OCI-LY7 (cell line): ENCODE measurements around the gene RSPH9. TPM values are rescaled to one million over a fixed set of nuclear protein-coding genes. Genes with fewer than 3 reads are reported as not detected.

Source experiments
- BruUV-seq: library from RNA; stranded (reverse); fragments of 400-500 nt; replicated peaks from 2 replicates; lab custom pipeline; 2021; lab: Mats Ljungman, UMichigan
- CTCF ChIA-PET: fragments of 300-600 bp; sonication (Branson Sonifier 250); formaldehyde crosslinking; loops from one replicate; lab custom pipeline; 2022; ENCODE audit warnings: antibody characterized with exemption; ENCODE audit not compliant: unreplicated experiment; lab: Charles Lee
- POLR2A ChIA-PET: fragments of 300-600 bp; sonication (Branson Sonifier 250); formaldehyde crosslinking; loops from one replicate; lab custom pipeline; 2022; ENCODE audit warnings: antibody characterized with exemption; lab: Charles Lee
- DNase-seq: peaks from one replicate; pipeline ENCODE4 v3.0.0-alpha.2; 2015; ENCODE audit warnings: low spot score
- H2AFZ ChIP-seq: fragments of 200-600 bp; sonication (generic), shearing (Covaris generic); 2 replicates; pipeline ENCODE4 v1.6.1; 2014; ENCODE audit warnings: mild to moderate bottlenecking, antibody characterized with exemption, low read length, moderate library complexity
- H3K27ac ChIP-seq: fragments of 200-600 bp; sonication (generic); 2 replicates; pipeline ENCODE4 v1.5.1; 2014; ENCODE audit warnings: mixed run types, low read depth, mild to moderate bottlenecking, moderate library complexity, low read length, inconsistent platforms; ENCODE audit not compliant: poor library complexity, severe bottlenecking
- H3K36me3 ChIP-seq: fragments of 200-600 bp; sonication (generic); 2 replicates; pipeline ENCODE4 v1.6.1; 2014; ENCODE audit warnings: mild to moderate bottlenecking, antibody characterized with exemption, low read length, moderate library complexity, mixed read lengths; ENCODE audit not compliant: insufficient read depth
- H3K4me1 ChIP-seq: fragments of 200-600 bp; sonication (generic); 2 replicates; pipeline ENCODE4 v1.5.1; 2014; ENCODE audit warnings: mild to moderate bottlenecking, low read length; ENCODE audit not compliant: insufficient read depth, poor library complexity, severe bottlenecking
- H3K4me2 ChIP-seq: fragments of 200-600 bp; sonication (generic); 2 replicates; pipeline ENCODE4 v1.6.1; 2014; ENCODE audit warnings: mild to moderate bottlenecking, low read length
- H3K4me3 ChIP-seq: fragments of 200-600 bp; sonication (generic); 2 replicates; pipeline ENCODE4 v1.5.1; 2014; ENCODE audit warnings: mild to moderate bottlenecking, low read depth, low read length; ENCODE audit not compliant: poor library complexity, severe bottlenecking
- H3K79me2 ChIP-seq: fragments of 200-600 bp; sonication (generic); 2 replicates; pipeline ENCODE4 v1.6.1; 2016; ENCODE audit warnings: low read depth, mild to moderate bottlenecking, low read length, moderate library complexity, mixed read lengths; ENCODE audit not compliant: insufficient read depth
- H3K9me2 ChIP-seq: fragments of 200-600 bp; sonication (generic); 2 replicates; pipeline ENCODE4 v1.6.1; 2016; ENCODE audit warnings: mild to moderate bottlenecking, low read length, mixed read lengths; ENCODE audit not compliant: insufficient read depth
- H3K9me3 ChIP-seq: fragments of 200-600 bp; sonication (generic); 2 replicates; pipeline ENCODE4 v1.6.1; 2014; ENCODE audit warnings: mild to moderate bottlenecking, mixed run types, low read length, mixed read lengths
- H4K20me1 ChIP-seq: fragments of 200-600 bp; sonication (generic); 2 replicates; pipeline ENCODE4 v1.6.1; 2014; ENCODE audit warnings: mild to moderate bottlenecking, antibody characterized with exemption, low read length, moderate library complexity, mixed read lengths; ENCODE audit not compliant: insufficient read depth
- EZH2phosphoT487 ChIP-seq: fragments of 200-600 bp; sonication (generic); IDR thresholded peaks from 2 replicates; pipeline ENCODE4 v1.6.1; 2018; ENCODE audit warnings: low read depth, borderline replicate concordance, mild to moderate bottlenecking, mixed run types, antibody characterized with exemption, low read length, moderate library complexity, mixed read lengths
- intact Hi-C: fragments of 100-400 bp; cut with micrococcal nuclease; formaldehyde crosslinking; loops from one replicate; pipeline ENCODE4 v1.10.0; 2022; ENCODE audit not compliant: unreplicated experiment
- total RNA-seq, 2 experiments: library from RNA; depleted of rRNA in 1 of 2; stranded (reverse); fragments of >200 nt in 1 of 2; shearing (Covaris generic) in 1 of 2; gene quantifications; 2 replicates each; pipeline ENCODE4 v1.2.3, GENCODE V29; 2014 to 2022
- TF ChIP-seq, protein P1 (sequence below): fragments of 200-600 bp; sonication (generic); conservative IDR thresholded peaks from 2 replicates; pipeline ENCODE4 v1.5.1; 2014; ENCODE audit warnings: mild to moderate bottlenecking, antibody characterized with exemption, low read length, moderate library complexity, mixed read lengths

Gene RSPH9
- total RNA-seq, 2 experiments from 2014 or later: 0.28 TPM; not detected in 1

DNA sequence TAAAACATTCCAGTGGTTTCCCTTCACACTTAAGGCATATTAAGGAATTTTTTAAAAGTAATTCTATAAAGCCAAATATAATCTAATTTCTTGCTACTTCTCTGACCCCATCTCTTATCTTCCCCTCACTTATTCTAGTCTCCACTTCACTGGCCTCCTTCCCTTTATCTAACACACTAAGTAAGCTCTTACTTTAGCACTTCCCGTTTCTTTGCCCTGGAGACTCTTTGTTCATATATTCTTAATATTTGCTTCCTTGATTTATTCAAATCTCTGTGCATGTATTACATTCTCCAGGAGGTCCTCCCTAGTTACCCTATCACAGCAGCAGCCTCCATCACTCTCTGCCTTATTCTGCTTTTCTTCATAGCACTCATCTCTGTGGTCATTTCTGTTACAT, 36.0 kb upstream of the RSPH9 start:
- TF ChIP-seq EZH2phosphoT487: no peak
- TF ChIP-seq, protein P1, sequence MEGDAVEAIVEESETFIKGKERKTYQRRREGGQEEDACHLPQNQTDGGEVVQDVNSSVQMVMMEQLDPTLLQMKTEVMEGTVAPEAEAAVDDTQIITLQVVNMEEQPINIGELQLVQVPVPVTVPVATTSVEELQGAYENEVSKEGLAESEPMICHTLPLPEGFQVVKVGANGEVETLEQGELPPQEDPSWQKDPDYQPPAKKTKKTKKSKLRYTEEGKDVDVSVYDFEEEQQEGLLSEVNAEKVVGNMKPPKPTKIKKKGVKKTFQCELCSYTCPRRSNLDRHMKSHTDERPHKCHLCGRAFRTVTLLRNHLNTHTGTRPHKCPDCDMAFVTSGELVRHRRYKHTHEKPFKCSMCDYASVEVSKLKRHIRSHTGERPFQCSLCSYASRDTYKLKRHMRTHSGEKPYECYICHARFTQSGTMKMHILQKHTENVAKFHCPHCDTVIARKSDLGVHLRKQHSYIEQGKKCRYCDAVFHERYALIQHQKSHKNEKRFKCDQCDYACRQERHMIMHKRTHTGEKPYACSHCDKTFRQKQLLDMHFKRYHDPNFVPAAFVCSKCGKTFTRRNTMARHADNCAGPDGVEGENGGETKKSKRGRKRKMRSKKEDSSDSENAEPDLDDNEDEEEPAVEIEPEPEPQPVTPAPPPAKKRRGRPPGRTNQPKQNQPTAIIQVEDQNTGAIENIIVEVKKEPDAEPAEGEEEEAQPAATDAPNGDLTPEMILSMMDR: no peak
- no peak for DNase-seq
- Histone ChIP-seq H3K4me1 (peaks cover 11% of the 10 kb centered on the region), H4K20me1 (no peaks in the 10 kb centered on the region), H3K4me3 (no peak overlapping the region), H3K9me3 (no peaks in the 10 kb centered on the region), H3K4me2 (peak overlapping the region; percentile 3; the same call in 1 of the 2 replicates), H3K27ac (no peak overlapping the region), H2AFZ (no peak overlapping the region), H3K9me2 (no peaks in the 10 kb centered on the region), H3K79me2 (no peaks in the 10 kb centered on the region), H3K36me3 (peaks cover 98% of the 10 kb centered on the region)
- intact Hi-C loops: loop anchor here (10.0 kb wide), 1 partner anchor 64 kb away; no protein-coding TSS in a partner anchor
- ChIA-PET POLR2A (no interaction called here), CTCF (no interaction called here)
- BruUV-seq: no TSS peak

DNA sequence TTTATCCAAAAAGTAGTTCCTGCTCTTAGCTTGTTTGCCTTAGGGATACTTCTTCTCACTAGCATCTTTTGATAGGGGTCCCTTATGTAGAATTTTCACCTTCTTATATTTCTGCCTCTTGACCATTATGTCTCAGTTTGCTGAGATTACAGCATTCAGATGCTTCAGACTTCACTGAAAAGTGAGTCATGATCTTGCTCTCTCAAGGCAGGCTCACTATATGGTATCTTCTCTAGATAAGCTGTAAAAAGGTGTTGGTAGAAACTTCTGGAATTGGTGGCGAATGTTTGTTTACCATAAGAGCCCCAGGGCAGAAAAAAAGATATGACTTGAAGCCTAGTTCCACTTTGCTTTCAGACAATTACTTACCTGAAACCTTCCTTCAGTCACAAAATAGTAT, 35.4 kb upstream of the RSPH9 start:
- H3K4me1 ChIP-seq: peaks cover 11% of the 10 kb centered on the region
- BruUV-seq: no TSS peak
- DNase-seq: no peak
- H4K20me1 ChIP-seq: no peaks in the 10 kb centered on the region
- ChIA-PET CTCF (no interaction called here), POLR2A (interaction anchor here (0.7 kb wide), 1 partner anchor 15 kb away, joined by 3 read pairs; no protein-coding TSS in a partner anchor)
- no peaks in the 10 kb centered on the region for H3K9me2 ChIP-seq
- H3K4me3 ChIP-seq: no peak overlapping the region
- no peak overlapping the region for H3K4me2 ChIP-seq
- intact Hi-C loops: loop anchor here (10.0 kb wide), 1 partner anchor 65 kb away; no protein-coding TSS in a partner anchor
- TF ChIP-seq EZH2phosphoT487: no peak
- TF ChIP-seq, protein P1: no peak
- H2AFZ ChIP-seq: no peak overlapping the region
- peaks cover 98% of the 10 kb centered on the region for H3K36me3 ChIP-seq
- no peaks in the 10 kb centered on the region for H3K79me2 ChIP-seq
- H3K9me3 ChIP-seq: no peaks in the 10 kb centered on the region
- no peak overlapping the region for H3K27ac ChIP-seq

DNA sequence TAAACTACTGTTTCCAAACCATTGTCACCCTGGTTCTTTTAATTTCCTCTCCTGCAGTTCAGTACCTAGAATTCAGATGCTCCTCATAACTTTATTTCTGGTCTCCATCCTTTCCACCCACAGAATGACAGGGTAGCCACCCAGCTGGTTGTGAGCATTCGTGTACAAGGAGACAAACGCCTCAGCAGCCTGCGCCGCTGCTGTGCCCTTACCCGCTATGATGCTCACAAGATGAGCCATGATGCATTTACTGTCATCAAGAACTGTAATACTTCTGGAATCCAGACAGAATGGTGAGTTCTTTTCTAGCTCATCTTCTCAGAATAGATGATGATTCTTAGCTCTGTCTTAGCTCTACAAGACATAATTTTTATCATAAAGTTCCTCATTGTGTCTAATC, 34.4 kb upstream of the RSPH9 start:
- no peaks in the 10 kb centered on the region for H4K20me1 ChIP-seq
- peaks cover 98% of the 10 kb centered on the region for H3K36me3 ChIP-seq
- no TSS peak for BruUV-seq
- no peak for DNase-seq
- no peak overlapping the region for H3K4me2 ChIP-seq
- ChIA-PET POLR2A (interaction anchor here (0.9 to 1.1 kb wide), 2 partner anchors 13 to 16 kb away, joined by 3 to 5 read pairs; no protein-coding TSS in a partner anchor), CTCF (no interaction called here)
- H3K9me3 ChIP-seq: no peaks in the 10 kb centered on the region
- no peaks in the 10 kb centered on the region for H3K79me2 ChIP-seq
- TF ChIP-seq EZH2phosphoT487: no peak
- TF ChIP-seq, protein P1: no peak
- no peak overlapping the region for H3K4me3 ChIP-seq
- H2AFZ ChIP-seq: no peak overlapping the region
- intact Hi-C loops: no loop called here
- H3K9me2 ChIP-seq: no peaks in the 10 kb centered on the region
- no peak overlapping the region for H3K27ac ChIP-seq
- peaks cover 11% of the 10 kb centered on the region for H3K4me1 ChIP-seq
